K562 (cell line): ENCODE measurements around the gene NMT2. TPM values are rescaled to one million over a fixed set of nuclear protein-coding genes. Genes with fewer than 3 reads are reported as not detected.
A peak's percentile ranks its signal among the peaks of the same experiment; 100 is the strongest.

Experiments used
- ATAC-seq: fragments of 200-7000 bp; cut with Tn5 transposase; 3 replicates; pipeline ENCODE4 v1.9.1; 2020; ENCODE audit warnings: moderate library complexity
- BruUV-seq: library from RNA; stranded (reverse); fragments of 400-500 nt; replicated peaks from 2 replicates; lab custom pipeline; 2021; lab: Mats Ljungman, UMichigan
- CTCF ChIA-PET: fragments of 300-600 bp; formaldehyde crosslinking; extraction: SDS; loops from one replicate; lab custom pipeline; 2021; ENCODE audit warnings: low intra/inter-chr PET ratio; lab: Yijun Ruan, JAX
- POLR2A ChIA-PET: fragments of 300-600, 350-650 bp; sonication (Branson Sonifier 250); formaldehyde crosslinking; extraction: SDS; loops from one replicate; lab custom pipeline; 2021; ENCODE audit warnings: antibody characterized with exemption, inconsistent platforms; lab: Yijun Ruan, JAX
- DNase-seq, 4 experiments: peaks; one replicate each; pipeline versions ENCODE4 v3.0.0 to v3.0.0-alpha.2; 2011 to 2018; ENCODE audit warnings: low spot score in 3 of 4, mixed read lengths in 3 of 4; ENCODE audit errors: extremely low read depth in 1 of 4
- FAIRE-seq: peaks from 2 replicates; lab custom pipeline; 2011; peaks lifted over from hg19 to GRCh38; lab: Jason Lieb, UNC
- H2AFZ ChIP-seq: 2 replicates; pipeline ENCODE4 v1.6.0; 2011; ENCODE audit warnings: low read depth, low read length, control low read depth, inconsistent platforms
- H3K27ac ChIP-seq: fragments of 200-600 bp; 3 replicates; pipeline ENCODE4 v1.8.0; 2011; ENCODE audit warnings: low read depth, mild to moderate bottlenecking, control low read depth, inconsistent platforms, low read length, moderate library complexity, mixed read lengths; ENCODE audit errors: extremely low read depth
- H3K27me3 ChIP-seq, 2 experiments: fragments of 300-600 bp in 1 of 2; 2 replicates in 1 of 2; 3 replicates in 1 of 2; pipeline versions ENCODE4 v1.6.0 to v1.8.0; 2011; ENCODE audit warnings: inconsistent platforms in 2 of 2, low read length in 2 of 2, mild to moderate bottlenecking in 1 of 2, mixed read lengths in 1 of 2, moderate library complexity in 1 of 2; ENCODE audit not compliant: control insufficient read depth in 2 of 2, insufficient read depth in 2 of 2
- H3K36me3 ChIP-seq: fragments of 300-600 bp; 3 replicates; pipeline ENCODE4 v1.8.0; 2011; ENCODE audit warnings: mild to moderate bottlenecking, low read length, inconsistent platforms; ENCODE audit not compliant: control insufficient read depth, insufficient read depth
- H3K4me1 ChIP-seq, 2 experiments: fragments of 200-600 bp in 1 of 2; replicated peaks in 1 of 2; 2 replicates in 1 of 2; 3 replicates in 1 of 2; pipeline versions ENCODE4 v1.5.1 to v1.8.0; 2011; ENCODE audit warnings: inconsistent platforms in 2 of 2, low read length in 2 of 2, mild to moderate bottlenecking in 1 of 2, mixed read lengths in 1 of 2, moderate library complexity in 1 of 2; ENCODE audit not compliant: control insufficient read depth in 2 of 2, insufficient read depth in 2 of 2
- H3K4me2 ChIP-seq: 2 replicates; pipeline ENCODE4 v1.6.1; 2011; ENCODE audit warnings: low read length, control low read depth, inconsistent platforms, mixed read lengths; ENCODE audit not compliant: insufficient read depth
- H3K4me3 ChIP-seq: fragments of 200-600 bp; sonication (generic), shearing (Covaris generic); 2 replicates; pipeline ENCODE4 v1.5.1; 2016; ENCODE audit warnings: control low read depth, inconsistent platforms
- H3K79me2 ChIP-seq: fragments of 200-600 bp; 3 replicates; pipeline ENCODE4 v1.8.0; 2011; ENCODE audit warnings: low read length, inconsistent platforms; ENCODE audit not compliant: control insufficient read depth, insufficient read depth
- H3K9ac ChIP-seq, 2 experiments: 2 replicates each; pipeline versions ENCODE4 v1.6.0 to v1.6.1; 2011; ENCODE audit warnings: low read depth in 2 of 2, low read length in 2 of 2, control low read depth in 1 of 2, inconsistent platforms in 1 of 2, mild to moderate bottlenecking in 1 of 2, mixed read lengths in 1 of 2; ENCODE audit not compliant: insufficient read depth in 1 of 2
- H3K9me1 ChIP-seq: one replicate; pipeline ENCODE4 v1.6.0; 2011; ENCODE audit warnings: inconsistent platforms, mild to moderate bottlenecking, low read length, moderate library complexity; ENCODE audit not compliant: control insufficient read depth, insufficient read depth
- H3K9me3 ChIP-seq: replicated peaks from 2 replicates; pipeline ENCODE4 v1.5.1; 2011; ENCODE audit warnings: low read depth, low read length, inconsistent platforms; ENCODE audit not compliant: control insufficient read depth, insufficient read depth
- H4K20me1 ChIP-seq: replicated peaks from 2 replicates; pipeline ENCODE4 v1.6.1; 2011; ENCODE audit warnings: low read length, inconsistent platforms, mixed read lengths; ENCODE audit not compliant: control insufficient read depth, insufficient read depth
- BMI1 ChIP-seq: fragments of 150-350 bp; IDR thresholded peaks from 2 replicates; pipeline ENCODE4 v1.6.1; 2014; ENCODE audit warnings: low read length
- HMBOX1 ChIP-seq: sonication (generic); IDR thresholded peaks from 2 replicates; pipeline ENCODE4 v1.6.1; 2016
- IRF9 ChIP-seq: fragments of 450-650 bp; IDR thresholded peaks from 2 replicates; pipeline ENCODE4 v1.6.1; 2016; ENCODE audit warnings: missing biosample characterization, missing genetic modification characterization
- ZNF197 ChIP-seq: fragments of 200-800 bp; sonication (Bioruptor generic); IDR thresholded peaks from 2 replicates; pipeline ENCODE4 v1.6.1; 2016; ENCODE audit warnings: low read depth, missing genetic modification characterization, missing compliant biosample characterization
- WGBS: fragments of 100-300 bp; shearing (Covaris generic); methylation state at CpG from one replicate; pipeline ENCODE4 v1.1.6; 2016; ENCODE audit warnings: low coverage, mixed read lengths; ENCODE audit not compliant: insufficient coverage; ENCODE audit errors: missing lambda C conversion rate; 5-methylcytosine and 5-hydroxymethylcytosine counted together
- in situ Hi-C: fragments of 300-500 bp; cut with MboI; formaldehyde crosslinking; loops from 4 replicates; pipeline ENCODE4 v1.15.0; 2018; ENCODE audit warnings: inconsistent platforms, mixed read lengths
- intact Hi-C: fragments of 100-400 bp; cut with micrococcal nuclease; formaldehyde crosslinking; loops from 2 replicates; pipeline ENCODE4 v1.14.2; 2022
- polyA plus RNA-seq, 8 experiments: library from polyadenylated mRNA; depleted of rRNA in 4 of 8; stranded (reverse) in 5 of 8; unstranded in 3 of 8; fragments of >200 nt; fragmentation: Nextera tagmentation in 2 of 8; fragmentation: Illumina TruSeq in 1 of 8; extraction: Ambion mirVana in 2 of 8; extraction: Trizol in 1 of 8; gene quantifications; 2 replicates each; pipeline versions ENCODE4 v1.2.1 to v1.2.3, GENCODE V29; 2011 to 2014; ENCODE audit warnings: inconsistent platforms in 1 of 8, missing spikeins in 1 of 8
- total RNA-seq, 7 experiments: library from RNA; depleted of rRNA in 6 of 7; stranded (reverse); fragments of >200 nt in 6 of 7; fragmentation: Illumina TruSeq in 2 of 7; extraction: Trizol in 2 of 7; gene quantifications; 2 replicates each; pipeline versions ENCODE4 v1.2.1 to v1.2.3, GENCODE V29; 2011 to 2021; ENCODE audit warnings: low replicate concordance in 1 of 7

The NMT2 gene
- total and polyA plus RNA-seq, 9 of the 15 experiments (the other 6 are each of a cell fraction or from before 2014, with no cell fraction given), result 5.2 to 15.9 (median 10.8) TPM

GRCh38 chr10:15150563-15150962 is 17.9 kb downstream of the NMT2 start:
- no peak for TF ChIP-seq ZNF197 (CRISPR knock-in tag)
- peak; percentile 76 for TF ChIP-seq HMBOX1
- TF ChIP-seq IRF9 (tag), result no peak
- TF ChIP-seq BMI1, result no peak
- TF ChIP-seq, all 486 proteins: peak for 1
- Histone ChIP-seq H3K27me3 (no peaks in the 10 kb centered on the region), H3K27ac (no peak overlapping the region), H3K9ac (no peak overlapping the region), H3K4me1 (no peaks in the 10 kb centered on the region), H4K20me1 (no peaks in the 10 kb centered on the region; the same call in 1 of the 2 replicates), H3K9me1 (no peaks in the 10 kb centered on the region), H3K4me3 (no peak overlapping the region), H3K4me2 (no peak overlapping the region), H3K36me3 (no peaks in the 10 kb centered on the region), H2AFZ (no peak overlapping the region), H3K79me2 (no peaks in the 10 kb centered on the region), H3K9me3 (no peaks in the 10 kb centered on the region; the same call in 1 of the 2 replicates)
- FAIRE-seq, result no peak
- no peak for DNase-seq
- intact Hi-C loops (no loop called here), in situ Hi-C loops (no loop called here)
- POLR2A ChIA-PET, result interaction anchor here (0.7 kb wide), 2 partner anchors 104 to 133 kb away, joined by 3 read pairs; no protein-coding TSS in a partner anchor
- no TSS peak for BruUV-seq
- 59% methylated on average over 7 of the region's 7 CpGs for WGBS
- CTCF ChIA-PET, result no interaction called here
- ATAC-seq, result no peak
